HFF-Myc (cell line): ENCODE data around the gene GSG1L.

ENCODE experiments used
- DNase-seq: peaks from one replicate; pipeline ENCODE4 v3.0.0-alpha.2; 2011; ENCODE audit warnings: low read depth; ENCODE audit errors: extremely low read depth
- H3K4me3 ChIP-seq: replicated peaks from 2 replicates; pipeline ENCODE4 v1.5.1; 2011; ENCODE audit warnings: low read depth, mild to moderate bottlenecking, control low read depth, low read length
- TF ChIP-seq, protein P1 (sequence below): IDR thresholded peaks from 2 replicates; pipeline ENCODE4 v1.5.1; 2012; ENCODE audit warnings: mild to moderate bottlenecking, low read depth, low read length, control low read depth; ENCODE audit errors: missing control alignments

Gene GSG1L

DNA sequence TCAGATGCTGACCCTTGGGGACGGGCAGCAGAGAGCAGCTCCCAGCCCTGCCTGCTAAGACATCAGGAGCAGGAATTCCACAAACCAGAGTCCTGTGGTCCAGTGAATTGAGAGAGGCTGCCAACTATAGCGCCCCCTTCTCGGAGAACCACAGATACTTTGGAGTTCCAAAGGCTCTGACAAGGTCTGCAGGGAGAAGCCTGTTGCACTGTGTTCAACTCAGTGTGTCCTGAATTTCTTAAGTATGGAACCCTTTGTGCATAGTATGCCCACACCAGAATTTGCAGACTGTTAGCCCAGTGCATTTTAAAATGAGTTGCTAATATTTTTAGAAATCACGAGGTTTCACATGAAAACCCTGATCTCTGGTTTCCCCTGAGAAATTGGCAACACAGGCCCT is 290.2 kb downstream of the GSG1L start:
- H3K4me3 ChIP-seq: no peak overlapping the region
- TF ChIP-seq, protein P1, sequence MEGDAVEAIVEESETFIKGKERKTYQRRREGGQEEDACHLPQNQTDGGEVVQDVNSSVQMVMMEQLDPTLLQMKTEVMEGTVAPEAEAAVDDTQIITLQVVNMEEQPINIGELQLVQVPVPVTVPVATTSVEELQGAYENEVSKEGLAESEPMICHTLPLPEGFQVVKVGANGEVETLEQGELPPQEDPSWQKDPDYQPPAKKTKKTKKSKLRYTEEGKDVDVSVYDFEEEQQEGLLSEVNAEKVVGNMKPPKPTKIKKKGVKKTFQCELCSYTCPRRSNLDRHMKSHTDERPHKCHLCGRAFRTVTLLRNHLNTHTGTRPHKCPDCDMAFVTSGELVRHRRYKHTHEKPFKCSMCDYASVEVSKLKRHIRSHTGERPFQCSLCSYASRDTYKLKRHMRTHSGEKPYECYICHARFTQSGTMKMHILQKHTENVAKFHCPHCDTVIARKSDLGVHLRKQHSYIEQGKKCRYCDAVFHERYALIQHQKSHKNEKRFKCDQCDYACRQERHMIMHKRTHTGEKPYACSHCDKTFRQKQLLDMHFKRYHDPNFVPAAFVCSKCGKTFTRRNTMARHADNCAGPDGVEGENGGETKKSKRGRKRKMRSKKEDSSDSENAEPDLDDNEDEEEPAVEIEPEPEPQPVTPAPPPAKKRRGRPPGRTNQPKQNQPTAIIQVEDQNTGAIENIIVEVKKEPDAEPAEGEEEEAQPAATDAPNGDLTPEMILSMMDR: no peak
- no peak for DNase-seq

DNA sequence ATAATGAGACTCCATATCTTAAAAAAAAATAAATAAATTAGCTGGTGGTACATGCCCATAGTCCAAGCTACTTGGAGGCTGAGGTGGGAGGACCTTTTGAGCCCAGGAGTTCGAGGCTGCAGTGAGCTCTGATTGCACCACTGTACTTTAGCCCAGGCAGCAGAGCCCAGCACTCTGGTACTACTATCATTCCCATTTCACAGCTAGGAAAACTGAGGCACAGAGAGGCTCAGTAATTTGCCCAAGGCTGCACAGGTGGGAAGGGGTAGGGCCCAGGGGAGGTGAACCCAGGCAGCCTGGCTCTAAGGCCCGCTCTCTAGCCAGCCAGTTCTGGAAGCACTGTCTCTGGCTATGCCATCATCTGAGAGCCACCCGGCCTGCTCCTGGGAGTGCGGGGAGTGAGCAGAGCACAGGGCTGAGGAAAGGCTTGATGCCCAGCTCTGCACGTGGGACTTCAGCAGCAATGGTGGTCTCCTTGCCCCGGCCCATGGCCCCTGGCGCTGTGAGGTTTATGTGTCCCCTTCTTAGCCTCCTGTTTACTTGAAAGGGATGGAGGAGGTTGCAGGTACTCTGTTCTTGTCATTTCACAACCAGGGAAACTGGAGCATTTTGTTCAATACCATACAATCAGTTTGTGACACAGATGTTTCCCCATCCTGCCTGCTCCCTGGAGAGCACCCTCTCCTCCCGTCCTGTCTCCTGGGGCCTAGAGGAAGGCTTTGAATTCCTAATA is 291.3 kb downstream of the GSG1L start:
- H3K4me3 ChIP-seq: no peak overlapping the region
- TF ChIP-seq, protein P1: no peak
- DNase-seq: no peak

DNA sequence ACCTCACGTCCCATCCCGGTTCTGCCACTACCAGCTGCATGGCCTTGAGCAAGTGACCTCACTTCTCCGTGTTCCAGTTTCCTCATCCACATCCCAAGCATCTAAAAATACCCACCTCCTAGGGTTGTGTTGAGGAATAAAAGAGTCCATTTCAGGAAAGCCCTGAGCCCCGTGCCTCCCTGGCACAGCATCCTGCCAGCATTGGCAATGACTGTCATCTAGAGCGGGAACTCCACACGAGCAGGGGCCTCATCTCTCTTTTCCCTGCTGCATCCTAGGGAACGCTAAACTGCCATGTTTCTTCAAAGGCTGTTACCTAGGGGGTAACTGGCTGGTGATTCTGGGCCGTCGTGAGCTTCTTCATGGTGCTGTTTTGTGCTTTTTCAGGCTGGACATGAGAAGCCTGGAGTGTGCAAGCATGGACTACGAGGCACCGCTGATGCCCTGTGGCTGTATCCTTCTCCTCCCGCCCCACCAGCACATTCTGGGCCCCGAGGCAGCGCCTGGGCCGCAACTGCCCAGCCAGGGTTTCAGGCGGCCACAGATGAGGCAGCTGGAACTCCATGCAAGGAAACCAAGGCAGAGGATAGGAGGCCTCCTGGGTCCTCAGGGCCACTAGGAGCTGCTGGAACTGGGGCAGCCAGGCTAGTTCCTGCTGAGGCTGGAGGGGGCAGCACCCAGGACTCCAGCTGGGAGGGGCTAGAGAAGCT is 292.2 kb downstream of the GSG1L start:
- H3K4me3 ChIP-seq: no peak overlapping the region
- DNase-seq: no peak
- TF ChIP-seq, protein P1: no peak

DNA sequence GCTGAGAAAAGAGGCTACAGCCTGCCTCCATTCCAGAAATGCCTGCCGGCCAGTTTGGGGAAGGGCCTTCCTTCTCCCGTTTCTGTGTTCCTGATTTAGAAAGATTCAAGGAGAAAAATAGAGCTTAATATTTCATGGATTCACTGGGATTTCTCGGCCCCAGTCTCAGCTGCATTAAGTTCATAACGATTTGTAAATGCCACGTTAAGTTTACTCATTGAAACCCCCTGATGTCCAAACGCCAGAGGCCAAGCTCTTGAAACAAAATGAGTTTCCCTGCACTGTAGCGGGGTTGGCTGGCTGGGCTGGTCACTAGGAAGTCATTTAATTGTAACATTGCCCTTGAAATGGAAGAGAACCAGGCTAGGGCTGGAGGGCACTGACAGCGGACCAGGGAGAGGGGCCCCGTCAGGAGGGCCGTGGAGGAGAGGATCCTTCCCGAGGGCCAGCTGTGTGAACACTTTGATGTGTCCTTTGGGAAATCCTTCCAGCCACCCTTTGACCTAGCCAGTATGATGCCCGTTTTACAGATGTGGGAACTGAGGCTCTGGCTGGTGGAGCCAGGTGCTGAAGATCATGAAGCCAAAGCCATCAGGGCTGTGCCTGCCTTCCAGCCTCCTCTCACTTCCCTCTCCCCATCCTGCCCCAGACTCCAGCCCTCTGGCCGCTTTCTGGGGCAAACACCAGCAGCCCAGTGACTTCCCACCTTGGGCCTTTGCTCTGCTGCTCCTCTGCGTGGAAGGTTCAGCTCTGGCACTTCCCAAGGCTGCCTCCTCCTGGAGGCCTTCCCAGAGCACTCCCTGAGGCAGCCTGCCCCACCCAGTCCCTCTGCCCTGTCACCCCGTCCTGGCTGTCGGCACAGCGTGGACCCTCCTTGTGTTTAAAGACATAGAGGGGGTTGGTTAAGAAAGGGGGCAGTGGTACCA is 293.0 kb downstream of the GSG1L start:
- DNase-seq: no peak
- TF ChIP-seq, protein P1: no peak
- H3K4me3 ChIP-seq: no peak overlapping the region

DNA sequence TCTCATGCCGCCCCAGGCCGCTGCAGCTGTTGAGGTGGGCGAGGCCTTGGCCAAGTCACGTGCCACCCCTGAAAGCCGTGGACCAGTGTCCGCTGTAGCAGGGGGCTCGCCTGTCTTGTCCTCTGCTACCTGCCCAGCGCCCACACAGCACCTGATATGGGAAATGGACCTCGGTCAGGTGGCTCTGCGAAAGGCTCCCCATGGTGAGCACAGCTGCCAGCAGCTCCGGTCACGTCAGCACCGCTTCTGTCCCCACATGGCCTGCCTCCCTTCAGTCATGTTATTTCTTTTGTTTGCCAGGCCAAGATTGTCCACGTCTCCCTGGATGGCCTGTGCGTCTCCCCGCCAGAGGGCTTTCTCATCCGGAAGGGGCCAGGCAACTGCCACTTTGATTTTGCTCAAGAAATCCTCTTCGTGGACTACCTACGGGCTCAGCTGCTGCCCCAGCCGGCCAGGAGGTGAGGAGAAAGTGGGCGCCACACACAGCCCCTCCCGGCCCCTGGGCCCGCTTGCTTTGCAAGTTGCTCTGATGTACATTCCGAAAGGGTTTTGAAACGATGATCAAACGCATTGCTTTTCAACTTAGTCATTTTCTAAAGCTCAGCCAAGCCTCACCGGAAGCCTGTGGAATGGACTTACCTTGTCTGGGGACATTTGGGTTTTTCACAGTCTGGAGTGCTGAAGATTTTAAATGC is 293.8 kb downstream of the GSG1L start:
- no peak overlapping the region for H3K4me3 ChIP-seq
- TF ChIP-seq, protein P1: no peak
- DNase-seq: no peak

DNA sequence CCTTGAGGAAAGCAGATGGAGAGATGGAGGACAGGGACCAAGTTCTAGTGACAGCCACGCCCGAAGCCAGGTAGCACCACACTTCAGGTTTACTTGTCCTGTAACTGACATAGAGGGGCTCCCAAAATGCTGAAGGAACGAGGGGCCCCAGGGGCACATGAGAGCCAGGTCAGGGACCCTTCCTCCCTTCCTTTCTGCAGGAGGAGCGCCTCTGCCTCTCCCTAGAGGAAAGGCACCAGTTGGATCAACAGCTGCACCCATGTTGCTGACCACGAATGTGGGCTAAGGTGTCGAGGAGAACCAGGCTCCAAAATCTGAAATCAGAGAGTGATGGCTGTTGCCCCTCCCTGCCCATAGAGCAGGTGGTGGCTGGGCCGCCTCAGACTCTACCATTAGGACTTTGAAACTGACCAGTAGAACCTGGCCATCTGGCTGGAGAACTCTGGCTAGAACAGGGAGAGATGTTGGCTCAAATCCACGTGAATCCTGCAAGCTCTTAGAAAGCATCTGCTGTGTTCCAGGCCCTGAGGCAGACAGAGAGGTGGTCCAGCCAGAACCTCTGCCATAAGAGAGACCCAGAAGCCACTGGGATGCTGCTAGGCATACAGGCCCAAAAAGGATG is 294.8 kb downstream of the GSG1L start:
- TF ChIP-seq, protein P1: no peak
- no peak overlapping the region for H3K4me3 ChIP-seq
- no peak for DNase-seq
